Large intestine (tissue), 3 donors: Measurements from ENCODE around the gene CNOT2. TPM values are rescaled to one million over a fixed set of nuclear protein-coding genes. Genes with fewer than 3 reads are reported as not detected.
A peak's percentile ranks its signal among the peaks of the same experiment; 100 is the strongest.
"Not testable (repeated sequence)": the region's sequence is repeated elsewhere in the genome, so short reads cannot be mapped to it uniquely, and the experiment has no call there.

Source experiments
- DNase-seq, 2 donors: peaks; one replicate each; pipeline versions ENCODE4 v3.0.0 to v3.0.0-alpha.2; 2013
- H3K27ac ChIP-seq: one replicate; pipeline ENCODE4 v1.5.1; 2013; ENCODE audit warnings: low read length
- H3K27me3 ChIP-seq: 2 replicates; pipeline ENCODE4 v1.6.1; 2013; ENCODE audit warnings: low read length; ENCODE audit not compliant: control insufficient read depth, insufficient read depth
- H3K36me3 ChIP-seq: 2 replicates; pipeline ENCODE4 v1.6.1; 2013; ENCODE audit warnings: low read length; ENCODE audit not compliant: control insufficient read depth, insufficient read depth
- H3K4me1 ChIP-seq: one replicate; pipeline ENCODE4 v1.6.1; 2013; ENCODE audit warnings: low read length; ENCODE audit not compliant: control insufficient read depth, insufficient read depth
- H3K4me3 ChIP-seq: one replicate; pipeline ENCODE4 v1.5.1; 2013; ENCODE audit warnings: low read length
- H3K9me3 ChIP-seq: one replicate; pipeline ENCODE4 v1.6.1; 2013; ENCODE audit warnings: mild to moderate bottlenecking, low read depth, low read length, moderate library complexity; ENCODE audit not compliant: control insufficient read depth
- WGBS: methylation state at CpG from one replicate; pipeline ENCODE4 v1.1.5; 2013; ENCODE audit warnings: low lambda C conversion rate; ENCODE audit not compliant: insufficient coverage; 5-methylcytosine and 5-hydroxymethylcytosine counted together
- polyA plus RNA-seq: library from polyadenylated mRNA; unstranded; fragments of 120-200 nt; gene quantifications from one replicate; pipeline ENCODE4 v1.2.1, GENCODE V29; 2013

The CNOT2 gene
- polyA plus RNA-seq, 1 donor, result 80.2 TPM

DNA sequence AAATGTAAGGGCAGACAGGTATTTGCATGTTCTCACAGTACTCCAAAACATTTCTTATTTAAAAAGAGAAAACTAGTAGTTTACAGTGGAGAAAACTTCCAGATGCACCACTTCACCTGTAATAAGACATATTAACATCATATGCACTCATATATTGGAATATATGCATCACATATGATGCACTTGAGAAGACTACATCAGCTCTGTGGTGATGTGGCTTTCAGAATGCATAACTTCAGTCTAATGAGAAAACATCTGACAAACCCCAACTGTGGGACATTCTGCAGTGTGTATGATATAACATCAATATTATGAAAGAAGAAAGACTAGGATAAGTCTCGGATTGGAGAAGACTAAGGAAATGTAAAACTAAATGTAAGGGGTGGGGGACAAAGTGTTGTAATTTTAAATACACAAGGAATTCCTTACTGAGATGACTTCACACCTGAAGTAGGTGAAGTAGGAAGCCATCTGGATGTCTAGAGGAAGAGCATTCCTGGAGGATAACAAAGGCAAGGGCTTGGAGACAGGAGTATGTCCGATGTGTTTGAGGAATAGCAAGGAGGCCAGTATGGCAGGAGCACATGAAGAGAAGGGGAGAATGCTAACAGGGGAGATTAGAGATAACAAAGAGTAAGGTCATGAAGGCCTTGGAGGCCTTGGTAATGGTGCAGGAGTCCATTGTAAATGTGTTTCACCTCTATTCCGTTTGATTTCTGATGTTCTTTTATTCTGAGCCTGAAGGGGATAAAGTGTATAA is 49.0 kb downstream of the CNOT2 start:
- no peaks in the 10 kb centered on the region for H3K27me3 ChIP-seq
- 80% methylated on average over 3 of the region's 3 CpGs for WGBS
- H3K36me3 ChIP-seq, result peaks cover 6% of the 10 kb centered on the region
- no peaks in the 10 kb centered on the region for H3K4me1 ChIP-seq
- H3K9me3 ChIP-seq, result no peaks in the 10 kb centered on the region
- no peak overlapping the region for H3K27ac ChIP-seq
- no peak overlapping the region for H3K4me3 ChIP-seq
- DNase-seq, result no peak

- no CpG with 5 or more reads among the region's 25 CpGs for WGBS
- H3K4me3 ChIP-seq, H3K36me3 ChIP-seq, H3K9me3 ChIP-seq, H3K27me3 ChIP-seq, DNase-seq, H3K27ac ChIP-seq, H3K4me1 ChIP-seq: not testable (repeated sequence)
These were observed 61.7 kb downstream of the CNOT2 start for GRCh38 chr12:70304684-70305555.

GRCh38 chr12:70305794-70306193 is 62.6 kb downstream of the CNOT2 start:
- Histone ChIP-seq H3K9me3 (peaks cover 4% of the 10 kb centered on the region), H3K4me3 (no peak overlapping the region), H3K27ac (no peak overlapping the region), H3K27me3 (no peaks in the 10 kb centered on the region), H3K4me1 (no peaks in the 10 kb centered on the region), H3K36me3 (peaks cover 11% of the 10 kb centered on the region)
- no peak for DNase-seq
- WGBS, result 20% methylated on average over 1 of the region's 5 CpGs

DNA sequence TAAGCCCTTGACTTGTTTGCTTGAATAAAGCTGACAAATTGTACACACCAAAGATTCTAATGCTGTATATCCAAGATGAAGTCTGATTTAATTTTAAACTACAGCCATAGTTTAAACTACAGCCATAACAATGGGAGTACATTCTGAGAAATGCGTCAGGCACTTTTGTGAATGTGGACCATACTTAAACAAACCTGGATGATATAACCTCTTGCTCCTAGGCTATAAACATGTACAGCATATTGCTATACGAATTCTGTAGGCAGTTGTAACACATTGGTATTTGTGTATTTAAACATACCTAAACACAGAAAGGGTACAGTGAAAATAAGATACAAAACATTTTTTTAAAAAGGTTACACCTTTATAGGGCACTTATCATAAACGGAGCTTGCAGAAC is 63.4 kb downstream of the CNOT2 start:
- WGBS, result no CpG with 5 or more reads among the region's 3 CpGs
- H3K9me3 ChIP-seq, result peaks cover 4% of the 10 kb centered on the region
- DNase-seq, result no peak

DNA sequence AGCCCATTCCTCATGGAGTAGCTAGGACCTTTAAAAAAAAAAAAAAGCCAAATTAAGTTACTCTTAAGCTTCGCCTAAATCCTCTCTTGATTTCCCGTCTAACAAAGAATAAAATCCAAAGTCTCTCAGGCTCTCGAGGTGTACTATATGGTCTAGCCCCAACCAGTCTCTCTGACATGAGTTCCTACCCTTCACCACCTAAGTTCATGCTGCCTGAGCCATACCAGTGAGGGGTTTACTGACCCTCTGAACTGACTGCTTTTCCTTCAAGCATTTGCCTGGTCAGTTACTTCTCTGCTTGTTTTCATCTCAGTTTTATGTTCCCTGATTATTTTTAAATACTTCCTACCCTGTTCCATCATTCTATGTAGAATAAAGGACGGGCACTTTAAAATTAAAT is 64.6 kb downstream of the CNOT2 start:
- WGBS, result 100% methylated on average over 1 of the region's 4 CpGs
- Histone ChIP-seq H3K36me3 (peaks cover 12% of the 10 kb centered on the region), H3K4me1 (no peaks in the 10 kb centered on the region), H3K4me3 (no peak overlapping the region), H3K9me3 (peaks cover 4% of the 10 kb centered on the region), H3K27ac (no peak overlapping the region), H3K27me3 (no peaks in the 10 kb centered on the region)
- no peak for DNase-seq

More for the DNA sequence above, 63.4 kb downstream of the CNOT2 start:
- H3K27ac ChIP-seq, result no peak overlapping the region
- no peak overlapping the region for H3K4me3 ChIP-seq
- no peaks in the 10 kb centered on the region for H3K4me1 ChIP-seq
- no peaks in the 10 kb centered on the region for H3K27me3 ChIP-seq
- peaks cover 12% of the 10 kb centered on the region for H3K36me3 ChIP-seq

GRCh38 chr12:70309348-70309747 is 66.1 kb downstream of the CNOT2 start:
- no peaks in the 10 kb centered on the region for H3K27me3 ChIP-seq
- peaks cover 4% of the 10 kb centered on the region for H3K9me3 ChIP-seq
- no peak overlapping the region for H3K27ac ChIP-seq
- H3K4me3 ChIP-seq, result no peak overlapping the region
- no peak for DNase-seq
- WGBS, result 100% methylated on average over 2 of the region's 2 CpGs
- peaks cover 13% of the 10 kb centered on the region for H3K36me3 ChIP-seq
- no peaks in the 10 kb centered on the region for H3K4me1 ChIP-seq

DNA sequence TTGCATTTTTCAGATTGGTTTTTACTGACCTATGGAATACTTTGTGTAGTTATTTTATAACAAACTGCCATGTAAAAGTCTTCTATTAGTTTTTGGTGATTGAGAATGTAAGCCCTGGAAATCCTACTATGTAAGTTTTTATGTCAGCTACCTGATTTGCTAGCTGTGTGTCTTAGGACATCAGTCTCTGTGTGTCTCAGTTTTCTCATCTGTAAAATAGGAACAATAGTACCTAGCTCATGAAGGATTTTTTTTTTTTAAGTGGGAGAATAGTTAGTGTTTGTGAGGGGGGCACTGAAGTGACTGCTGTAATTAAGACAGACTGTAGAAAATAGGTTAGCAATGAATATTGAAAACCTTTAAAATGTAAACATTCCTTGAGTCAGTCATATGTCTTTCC is 70.9 kb downstream of the CNOT2 start:
- DNase-seq, result no peak

GRCh38 chr12:70317781-70318180 is 74.5 kb downstream of the CNOT2 start:
- H3K36me3 ChIP-seq, result peaks cover 7% of the 10 kb centered on the region
- no peak overlapping the region for H3K4me3 ChIP-seq
- H3K27me3 ChIP-seq, result no peaks in the 10 kb centered on the region
- no peak overlapping the region for H3K27ac ChIP-seq
- peak in 1 of 2 donors; percentile 12 for DNase-seq
- no peaks in the 10 kb centered on the region for H3K9me3 ChIP-seq
- WGBS, result 100% methylated on average over 3 of the region's 3 CpGs
- no peaks in the 10 kb centered on the region for H3K4me1 ChIP-seq

More for the DNA sequence above, 70.9 kb downstream of the CNOT2 start:
- Histone ChIP-seq H3K4me3 (no peak overlapping the region), H3K9me3 (no peaks in the 10 kb centered on the region), H3K27ac (no peak overlapping the region), H3K4me1 (no peaks in the 10 kb centered on the region), H3K27me3 (no peaks in the 10 kb centered on the region), H3K36me3 (peaks cover 7% of the 10 kb centered on the region)

GRCh38 chr12:70319605-70320004 is 76.4 kb downstream of the CNOT2 start:
- 100% methylated on average over 2 of the region's 4 CpGs for WGBS
- no peak overlapping the region for H3K27ac ChIP-seq
- H3K36me3 ChIP-seq, result peaks cover 4% of the 10 kb centered on the region
- H3K4me1 ChIP-seq, result no peaks in the 10 kb centered on the region
- no peak overlapping the region for H3K4me3 ChIP-seq
- no peaks in the 10 kb centered on the region for H3K9me3 ChIP-seq
- no peaks in the 10 kb centered on the region for H3K27me3 ChIP-seq
- DNase-seq, result no peak

DNA sequence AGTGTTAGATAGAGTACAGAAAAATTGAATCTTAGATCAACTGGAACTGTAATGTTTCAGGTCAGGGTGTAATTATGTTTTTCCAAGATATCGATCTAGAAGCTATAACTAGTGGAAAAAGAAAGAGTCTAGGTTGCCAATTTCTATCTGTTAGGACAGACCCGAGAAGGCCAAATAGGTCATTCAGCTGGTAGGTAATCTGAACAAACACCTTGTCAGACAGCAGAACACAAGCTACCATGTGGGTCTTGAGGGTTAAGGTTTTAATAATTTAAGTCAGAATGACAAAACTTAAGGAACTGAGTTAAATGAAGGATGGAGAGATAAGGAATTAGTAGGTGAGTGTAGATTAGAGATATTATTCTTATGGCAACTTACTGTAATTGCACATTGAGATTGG is 78.0 kb downstream of the CNOT2 start:
- Histone ChIP-seq H3K4me1 (no peaks in the 10 kb centered on the region), H3K9me3 (no peaks in the 10 kb centered on the region), H3K27ac (no peak overlapping the region), H3K36me3 (peaks cover 4% of the 10 kb centered on the region), H3K27me3 (no peaks in the 10 kb centered on the region), H3K4me3 (no peak overlapping the region)
- DNase-seq, result no peak
- 90% methylated on average over 2 of the region's 2 CpGs for WGBS
